Ishikawa (cell line): ENCODE measurements around the gene SPOP.

Source experiments
- CEBPB ChIP-seq: IDR thresholded peaks from 2 replicates; pipeline ENCODE4 v1.6.1; 2012
- USF1 ChIP-seq: IDR thresholded peaks from 2 replicates; pipeline ENCODE4 v1.6.1; 2012
- ZBTB7A ChIP-seq: IDR thresholded peaks from 2 replicates; pipeline ENCODE4 v1.6.1; 2012; ENCODE audit warnings: low read depth

- TF ChIP-seq ZBTB7A: no peak
- no peak for TF ChIP-seq USF1
- TF ChIP-seq CEBPB: no peak
These were observed 13.3 kb upstream of the SPOP start for GRCh38 chr17:49691086-49691676.
